T-helper 1 cell treated with Interleukin-12 subunit alpha and Interleukin-12 subunit beta and Interleukin-4 antibody, amounts not matched to agents 30 μg/mL and 1 μg/mL, for 36 hours (primary cell): ENCODE measurements around the gene TMC5.

ENCODE experiments used
- H3K27ac Mint-ChIP-seq: one replicate; pipeline ENCODE4 v1.8.0; 2021; ENCODE audit warnings: mild to moderate bottlenecking, mixed read lengths
- H3K27me3 Mint-ChIP-seq: one replicate; pipeline ENCODE4 v1.8.0; 2021; ENCODE audit warnings: low read depth, mixed read lengths
- H3K36me3 Mint-ChIP-seq: one replicate; pipeline ENCODE4 v1.8.0; 2021; ENCODE audit warnings: low read depth, mixed read lengths
- H3K4me1 Mint-ChIP-seq: one replicate; pipeline ENCODE4 v1.8.0; 2021; ENCODE audit warnings: low read depth, mixed read lengths
- H3K4me3 Mint-ChIP-seq: one replicate; pipeline ENCODE4 v1.8.0; 2021; ENCODE audit warnings: mild to moderate bottlenecking, moderate library complexity, mixed read lengths
- H3K9me3 Mint-ChIP-seq: one replicate; pipeline ENCODE4 v1.8.0; 2021; ENCODE audit warnings: mixed read lengths

Gene TMC5

GRCh38 chr16:19521471-19522396 is 104.1 kb downstream of the TMC5 start, which contains the start of gene GDE1:
GDE1 (minus strand) TSS chr16:19522098; CDS start chr16:19521964, 134 bp downstream.
- Mint-ChIP-seq H3K9me3 (no peaks in the 10 kb centered on the region), H3K27me3 (no peaks in the 10 kb centered on the region), H3K4me3 (peak within 1 kb of the TSS; percentile 90), H3K4me1 (peaks cover 56% of the 10 kb centered on the region), H3K27ac (peak within 1 kb of the TSS; percentile 92), H3K36me3 (peaks cover 10% of the 10 kb centered on the region)

DNA sequence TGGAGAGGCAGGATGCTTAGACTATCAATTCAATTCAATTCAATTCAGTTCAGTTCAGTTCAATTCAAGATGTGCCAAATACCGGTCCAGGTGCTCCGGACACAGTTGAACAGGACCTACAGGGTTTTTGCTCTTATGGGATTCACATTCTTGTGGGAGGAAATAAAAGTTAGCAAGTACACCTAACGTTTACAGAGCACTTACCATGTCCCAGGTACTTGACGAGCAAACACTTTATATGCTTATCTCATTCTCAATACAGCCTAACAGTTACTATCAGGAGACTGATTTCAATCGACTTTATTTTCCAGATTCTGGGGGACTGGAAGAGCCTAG is 104.7 kb downstream of the TMC5 start:
- no peaks in the 10 kb centered on the region for H3K27me3 Mint-ChIP-seq
- H3K4me1 Mint-ChIP-seq = peaks cover 51% of the 10 kb centered on the region
- H3K9me3 Mint-ChIP-seq = no peaks in the 10 kb centered on the region
- peak overlapping the region; percentile 90 for H3K4me3 Mint-ChIP-seq
- peak overlapping the region; percentile 92 for H3K27ac Mint-ChIP-seq
- peaks cover 4% of the 10 kb centered on the region for H3K36me3 Mint-ChIP-seq

GRCh38 chr16:19522760-19523159 is 105.1 kb downstream of the TMC5 start:
- Mint-ChIP-seq H3K36me3 (peaks cover 2% of the 10 kb centered on the region), H3K27me3 (no peaks in the 10 kb centered on the region), H3K4me3 (no peak overlapping the region), H3K9me3 (no peaks in the 10 kb centered on the region), H3K4me1 (peaks cover 47% of the 10 kb centered on the region), H3K27ac (no peak overlapping the region)

DNA sequence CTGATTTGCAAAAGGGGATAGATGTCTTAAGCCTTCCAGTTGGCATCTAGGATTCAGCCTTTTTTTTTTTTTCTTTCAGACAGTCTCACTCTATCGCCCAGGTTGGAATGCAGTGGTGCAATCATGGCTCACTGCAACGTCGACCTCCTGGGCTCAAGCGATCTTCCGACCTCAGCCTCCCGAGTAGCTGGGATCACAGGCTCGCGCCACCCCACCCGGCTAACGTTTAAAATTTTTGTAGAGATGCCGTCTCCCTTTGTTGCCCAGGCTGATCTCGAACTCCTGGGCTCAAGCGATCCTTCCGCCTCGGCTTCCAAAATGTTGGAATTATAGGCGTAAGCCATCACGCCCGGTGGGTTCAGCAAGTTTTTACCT is 105.5 kb downstream of the TMC5 start:
- no peak overlapping the region for H3K27ac Mint-ChIP-seq
- H3K4me3 Mint-ChIP-seq = no peak overlapping the region
- no peaks in the 10 kb centered on the region for H3K9me3 Mint-ChIP-seq
- no peaks in the 10 kb centered on the region for H3K27me3 Mint-ChIP-seq
- H3K36me3 Mint-ChIP-seq = peaks cover 3% of the 10 kb centered on the region
- peaks cover 51% of the 10 kb centered on the region for H3K4me1 Mint-ChIP-seq

- no peaks in the 10 kb centered on the region for H3K9me3 Mint-ChIP-seq
- peaks cover 6% of the 10 kb centered on the region for H3K36me3 Mint-ChIP-seq
- peaks cover 49% of the 10 kb centered on the region for H3K4me1 Mint-ChIP-seq
- peak within 1 kb of the TSS; percentile 95 for H3K4me3 Mint-ChIP-seq
- peak within 1 kb of the TSS; percentile 93 for H3K27ac Mint-ChIP-seq
- H3K27me3 Mint-ChIP-seq = no peaks in the 10 kb centered on the region
These were observed 106.1 kb downstream of the TMC5 start, which contains the start of gene CCP110 for GRCh38 chr16:19523559-19524355. CCP110 (plus strand) TSS chr16:19523942; CDS start chr16:19527882, 3,940 bp downstream.

GRCh38 chr16:19524356-19524615 is 106.6 kb downstream of the TMC5 start:
- H3K36me3 Mint-ChIP-seq = peaks cover 8% of the 10 kb centered on the region
- peak overlapping the region; percentile 95 for H3K4me3 Mint-ChIP-seq
- H3K27ac Mint-ChIP-seq = peak overlapping the region; percentile 93
- H3K9me3 Mint-ChIP-seq = no peaks in the 10 kb centered on the region
- no peaks in the 10 kb centered on the region for H3K27me3 Mint-ChIP-seq
- H3K4me1 Mint-ChIP-seq = peaks cover 45% of the 10 kb centered on the region

- Mint-ChIP-seq H3K4me1 (peaks cover 44% of the 10 kb centered on the region), H3K9me3 (no peaks in the 10 kb centered on the region), H3K4me3 (peak overlapping the region; percentile 95), H3K27me3 (no peaks in the 10 kb centered on the region), H3K27ac (peak overlapping the region; percentile 93), H3K36me3 (peaks cover 8% of the 10 kb centered on the region)
These were observed 107.1 kb downstream of the TMC5 start for GRCh38 chr16:19524616-19525384.

GRCh38 chr16:19525385-19525723 is 107.7 kb downstream of the TMC5 start:
- no peaks in the 10 kb centered on the region for H3K9me3 Mint-ChIP-seq
- H3K27me3 Mint-ChIP-seq = no peaks in the 10 kb centered on the region
- peaks cover 39% of the 10 kb centered on the region for H3K4me1 Mint-ChIP-seq
- peak overlapping the region; percentile 95 for H3K4me3 Mint-ChIP-seq
- peak overlapping the region; percentile 93 for H3K27ac Mint-ChIP-seq
- H3K36me3 Mint-ChIP-seq = peaks cover 8% of the 10 kb centered on the region

DNA sequence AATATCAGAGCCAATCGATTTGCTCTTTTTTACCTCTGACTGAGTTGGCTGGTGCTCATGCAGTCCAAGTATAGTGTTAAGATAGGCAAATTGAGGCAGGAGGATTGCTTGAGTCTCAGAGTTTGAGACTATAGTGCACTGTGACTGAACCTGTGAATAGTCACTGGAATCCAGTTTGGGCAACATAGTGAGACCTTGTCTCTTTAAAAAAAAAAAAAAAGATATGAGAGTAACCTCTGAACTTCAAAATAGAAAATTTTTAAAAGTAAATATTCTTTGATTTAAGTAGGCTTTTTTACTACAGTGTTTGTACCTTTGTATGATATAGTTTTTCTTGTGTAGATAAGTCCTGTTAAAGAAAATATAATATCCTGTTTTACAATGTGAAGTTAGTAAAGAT is 109.5 kb downstream of the TMC5 start:
- H3K27me3 Mint-ChIP-seq = no peaks in the 10 kb centered on the region
- peaks cover 29% of the 10 kb centered on the region for H3K4me1 Mint-ChIP-seq
- H3K36me3 Mint-ChIP-seq = peaks cover 10% of the 10 kb centered on the region
- H3K9me3 Mint-ChIP-seq = no peaks in the 10 kb centered on the region
- H3K27ac Mint-ChIP-seq = no peak overlapping the region
- no peak overlapping the region for H3K4me3 Mint-ChIP-seq

- Mint-ChIP-seq H3K9me3 (no peaks in the 10 kb centered on the region), H3K27me3 (no peaks in the 10 kb centered on the region), H3K4me1 (peaks cover 26% of the 10 kb centered on the region), H3K4me3 (no peak overlapping the region), H3K27ac (no peak overlapping the region), H3K36me3 (peaks cover 20% of the 10 kb centered on the region)
These were observed 111.0 kb downstream of the TMC5 start for GRCh38 chr16:19528666-19529065.

DNA sequence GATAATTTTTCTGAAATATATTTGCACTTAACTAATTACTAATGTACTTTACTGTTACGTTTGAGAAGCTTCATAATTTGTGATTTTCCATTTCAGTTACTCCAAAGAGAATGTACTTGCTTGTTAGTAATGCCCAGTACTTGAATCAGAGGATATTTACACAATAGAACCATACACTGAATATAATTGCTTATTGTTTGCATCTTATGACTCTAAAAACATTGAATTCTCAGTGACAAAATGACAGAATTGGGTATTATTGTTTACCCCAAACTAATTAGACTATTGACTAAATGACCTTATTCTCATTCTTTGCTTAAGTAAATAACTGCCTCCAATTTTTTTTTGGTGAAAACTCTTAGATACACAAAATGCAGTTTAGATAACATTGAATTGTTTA is 114.9 kb downstream of the TMC5 start:
- Mint-ChIP-seq H3K9me3 (no peaks in the 10 kb centered on the region), H3K36me3 (peaks cover 34% of the 10 kb centered on the region), H3K4me1 (peaks cover 15% of the 10 kb centered on the region), H3K4me3 (no peak overlapping the region), H3K27me3 (no peaks in the 10 kb centered on the region), H3K27ac (no peak overlapping the region)

GRCh38 chr16:19540241-19540970 is 122.7 kb downstream of the TMC5 start:
- Mint-ChIP-seq H3K4me1 (peaks cover 9% of the 10 kb centered on the region), H3K9me3 (no peaks in the 10 kb centered on the region), H3K36me3 (peaks cover 46% of the 10 kb centered on the region), H3K27me3 (no peaks in the 10 kb centered on the region), H3K27ac (no peak overlapping the region), H3K4me3 (no peak overlapping the region)

GRCh38 chr16:19542138-19542821 is 124.6 kb downstream of the TMC5 start:
- Mint-ChIP-seq H3K27ac (no peak overlapping the region), H3K4me3 (no peak overlapping the region), H3K36me3 (peaks cover 36% of the 10 kb centered on the region), H3K27me3 (no peaks in the 10 kb centered on the region), H3K4me1 (peaks cover 9% of the 10 kb centered on the region), H3K9me3 (no peaks in the 10 kb centered on the region)
